GM18909 (cell line): Measurements from ENCODE around the gene C2CD5.
"Not testable (repeated sequence)": the region's sequence is repeated elsewhere in the genome, so short reads cannot be mapped to it uniquely, and the experiment has no call there.

ENCODE experiments used
- ATAC-seq: cut with Tn5 transposase; IDR thresholded peaks from one replicate; pipeline ENCODE4 v1.9.1; 2021; ENCODE audit warnings: mild to moderate bottlenecking; ENCODE audit not compliant: unreplicated experiment, poor library complexity

The C2CD5 gene, protein sequence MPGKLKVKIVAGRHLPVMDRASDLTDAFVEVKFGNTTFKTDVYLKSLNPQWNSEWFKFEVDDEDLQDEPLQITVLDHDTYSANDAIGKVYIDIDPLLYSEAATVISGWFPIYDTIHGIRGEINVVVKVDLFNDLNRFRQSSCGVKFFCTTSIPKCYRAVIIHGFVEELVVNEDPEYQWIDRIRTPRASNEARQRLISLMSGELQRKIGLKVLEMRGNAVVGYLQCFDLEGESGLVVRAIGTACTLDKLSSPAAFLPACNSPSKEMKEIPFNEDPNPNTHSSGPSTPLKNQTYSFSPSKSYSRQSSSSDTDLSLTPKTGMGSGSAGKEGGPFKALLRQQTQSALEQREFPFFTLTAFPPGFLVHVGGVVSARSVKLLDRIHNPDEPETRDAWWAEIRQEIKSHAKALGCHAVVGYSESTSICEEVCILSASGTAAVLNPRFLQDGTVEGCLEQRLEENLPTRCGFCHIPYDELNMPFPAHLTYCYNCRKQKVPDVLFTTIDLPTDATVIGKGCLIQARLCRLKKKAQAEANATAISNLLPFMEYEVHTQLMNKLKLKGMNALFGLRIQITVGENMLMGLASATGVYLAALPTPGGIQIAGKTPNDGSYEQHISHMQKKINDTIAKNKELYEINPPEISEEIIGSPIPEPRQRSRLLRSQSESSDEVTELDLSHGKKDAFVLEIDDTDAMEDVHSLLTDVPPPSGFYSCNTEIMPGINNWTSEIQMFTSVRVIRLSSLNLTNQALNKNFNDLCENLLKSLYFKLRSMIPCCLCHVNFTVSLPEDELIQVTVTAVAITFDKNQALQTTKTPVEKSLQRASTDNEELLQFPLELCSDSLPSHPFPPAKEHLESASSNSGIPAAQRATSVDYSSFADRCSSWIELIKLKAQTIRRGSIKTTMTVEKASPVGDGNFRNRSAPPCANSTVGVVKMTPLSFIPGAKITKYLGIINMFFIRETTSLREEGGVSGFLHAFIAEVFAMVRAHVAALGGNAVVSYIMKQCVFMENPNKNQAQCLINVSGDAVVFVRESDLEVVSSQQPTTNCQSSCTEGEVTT

DNA sequence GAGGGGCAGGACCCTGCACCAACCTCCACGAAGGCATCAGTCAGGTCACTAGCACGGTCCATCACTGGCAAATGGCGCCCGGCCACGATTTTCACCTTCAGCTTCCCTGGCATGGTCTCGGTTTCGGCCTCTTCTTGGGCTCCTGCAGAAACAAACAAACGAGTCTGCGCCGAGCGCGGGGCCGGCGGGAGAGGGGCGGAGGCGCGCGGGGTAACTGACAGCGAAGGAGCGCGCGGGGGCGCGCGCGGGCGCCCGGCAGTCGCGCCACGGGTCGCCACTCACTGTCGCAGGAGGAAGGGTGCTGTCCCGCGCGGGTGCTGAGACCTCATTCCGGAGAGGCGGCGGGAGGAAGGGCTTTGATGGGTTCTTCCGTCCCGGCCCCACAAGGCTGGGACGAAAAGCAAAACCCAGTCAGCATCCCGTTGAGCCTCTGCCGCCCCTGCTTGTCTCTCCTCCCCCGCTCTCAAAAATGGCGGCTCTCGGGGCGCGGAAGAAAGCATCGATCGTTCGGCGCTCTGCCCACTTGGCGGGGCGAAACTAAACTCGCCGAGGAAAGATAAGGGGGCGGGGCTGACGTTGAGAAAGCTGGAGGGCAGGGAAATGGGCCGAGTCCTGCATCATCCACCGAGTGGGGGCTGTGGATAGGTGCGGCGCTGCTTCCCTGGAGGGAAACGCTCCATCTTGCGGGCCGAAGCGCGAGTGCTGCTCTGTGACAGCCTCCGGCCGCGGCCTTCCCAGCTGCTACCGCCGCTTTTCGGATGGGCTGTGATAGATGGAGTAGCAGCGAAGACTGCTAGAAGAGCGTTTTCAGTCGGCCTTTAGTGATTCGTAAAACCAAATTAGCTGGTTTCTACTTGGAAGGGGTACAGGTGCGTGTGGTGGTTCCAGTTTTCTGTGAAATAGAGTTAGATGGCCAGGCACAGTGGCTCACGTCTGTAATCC lies at the start of gene C2CD5:
Gene C2CD5, minus strand, starts transcription at position 505 of the 942 bp plus-strand sequence. Its CDS starts 392 bp downstream, at position 113.
- peak; percentile 76 for ATAC-seq

DNA sequence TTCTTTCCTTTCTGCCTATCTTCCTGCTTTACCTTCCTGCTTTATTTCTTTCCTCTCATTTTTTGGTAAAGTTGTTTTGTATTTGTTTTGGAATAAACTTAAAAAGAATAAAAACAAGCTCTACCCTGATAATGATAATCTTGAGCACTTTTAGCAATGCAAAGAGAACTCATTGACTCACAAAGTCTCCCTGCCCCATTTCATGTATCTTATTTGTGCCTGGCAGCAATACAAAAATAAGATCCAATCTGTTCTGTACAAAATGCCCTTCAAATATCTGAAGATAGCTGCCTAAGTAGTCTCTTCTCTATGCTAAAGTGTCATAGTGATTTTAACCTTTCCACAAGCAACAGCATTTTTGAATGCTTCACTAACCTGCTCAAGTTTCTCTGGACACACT lies 49.5 kb upstream of the C2CD5 start:
- no peak for ATAC-seq

DNA sequence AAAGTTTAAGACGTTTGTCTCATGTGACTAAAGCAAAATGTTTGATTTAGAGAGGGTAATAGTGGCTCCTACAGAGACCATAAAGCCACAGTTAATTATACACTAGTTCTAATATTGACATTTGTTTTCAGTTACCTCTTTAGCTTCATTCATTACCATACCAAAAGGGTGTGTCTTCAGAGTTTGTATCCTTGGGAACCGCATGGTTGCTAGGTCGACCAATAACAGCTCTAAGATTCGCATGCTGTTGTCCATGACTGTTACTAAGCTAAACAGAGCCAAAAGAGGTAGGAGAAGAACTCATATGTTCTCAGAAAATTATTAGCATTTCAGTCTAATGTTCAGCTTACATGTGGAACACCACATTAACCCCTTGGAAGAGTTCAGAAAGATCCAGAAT lies 44.5 kb upstream of the C2CD5 start:
- no peak for ATAC-seq

GRCh38 chr12:22578328-22578727 lies 34.0 kb upstream of the C2CD5 start:
- ATAC-seq, result no peak

- ATAC-seq, result no peak
These were observed 33.3 kb upstream of the C2CD5 start for GRCh38 chr12:22577667-22578066.

DNA sequence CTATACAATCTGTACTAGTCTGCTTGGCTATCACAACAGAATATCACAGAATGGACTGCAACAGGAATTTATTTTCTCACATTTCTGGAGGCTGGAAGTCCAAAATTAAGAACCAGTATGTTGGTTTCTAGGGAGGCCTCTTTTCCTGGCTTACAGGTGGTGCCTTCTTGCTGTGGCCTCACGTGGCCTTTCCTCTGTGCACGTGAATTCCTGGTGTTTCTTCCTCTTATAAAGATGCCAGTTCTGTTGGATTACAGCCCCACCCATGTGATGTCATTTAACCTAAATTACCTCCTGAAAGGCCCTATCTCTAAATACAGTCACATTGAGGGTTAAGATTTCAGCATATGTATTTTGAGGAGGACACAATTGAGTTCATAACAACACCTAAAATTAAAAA lies 32.1 kb upstream of the C2CD5 start:
- no peak for ATAC-seq

DNA sequence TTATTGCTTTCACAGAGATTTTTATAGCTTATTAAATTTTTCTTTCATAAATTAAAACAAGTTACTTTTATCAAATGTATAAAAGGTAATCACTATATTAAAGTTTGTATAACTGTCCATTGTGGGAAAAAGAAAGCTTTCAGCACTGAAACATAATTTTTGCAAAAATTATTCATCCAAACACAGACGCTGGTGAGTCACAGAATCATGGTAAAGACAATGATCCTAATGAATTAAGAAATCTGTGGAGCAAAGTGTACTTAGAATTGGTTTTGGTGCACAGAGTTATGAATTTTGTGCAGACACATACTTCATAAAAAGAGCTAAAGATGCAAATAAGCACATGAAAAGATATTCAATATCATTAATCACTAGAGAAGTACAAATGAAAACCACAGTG lies 31.7 kb upstream of the C2CD5 start:
- ATAC-seq, result no peak

DNA sequence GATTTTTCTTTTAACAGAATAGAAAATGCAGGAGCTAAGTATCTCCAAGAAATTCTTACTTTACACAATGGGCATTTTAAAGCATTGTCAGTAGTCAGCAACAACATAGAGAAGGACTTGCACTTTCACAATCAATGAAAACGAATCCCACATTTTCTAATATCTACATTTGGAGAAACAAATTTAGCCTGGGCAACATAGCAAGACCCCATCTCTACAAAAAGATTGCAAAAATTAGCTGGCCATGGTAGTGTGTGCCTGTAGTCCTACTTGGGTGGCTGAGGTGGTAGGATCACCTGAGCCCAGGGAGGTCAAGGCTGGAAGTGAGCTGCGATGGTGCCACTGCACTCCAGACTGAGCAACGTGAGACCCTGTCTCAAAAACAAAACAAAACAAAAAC lies 30.6 kb upstream of the C2CD5 start:
- ATAC-seq, result no peak

DNA sequence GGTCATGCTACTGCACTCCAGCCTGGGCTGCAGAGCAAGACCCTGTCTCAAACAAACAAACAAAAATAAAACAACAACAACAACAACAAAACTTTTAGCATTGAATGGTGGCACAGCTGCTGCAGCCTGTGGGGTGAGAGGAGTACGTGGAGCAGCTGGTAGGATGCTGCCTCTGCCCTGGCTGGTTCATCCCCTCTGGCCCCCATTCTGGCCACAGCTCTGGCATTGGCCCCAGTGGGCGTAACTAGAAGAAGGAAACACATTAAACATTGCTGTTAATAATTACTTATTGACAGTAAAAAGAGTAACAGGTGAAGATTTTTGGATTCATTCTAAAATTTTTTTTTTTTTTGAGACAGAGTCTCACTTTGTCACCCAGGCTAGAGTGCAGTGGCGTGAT lies 28.8 kb upstream of the C2CD5 start:
- peak; percentile 79 for ATAC-seq

GRCh38 chr12:22569253-22569652 lies 24.9 kb upstream of the C2CD5 start:
- ATAC-seq, result no peak

DNA sequence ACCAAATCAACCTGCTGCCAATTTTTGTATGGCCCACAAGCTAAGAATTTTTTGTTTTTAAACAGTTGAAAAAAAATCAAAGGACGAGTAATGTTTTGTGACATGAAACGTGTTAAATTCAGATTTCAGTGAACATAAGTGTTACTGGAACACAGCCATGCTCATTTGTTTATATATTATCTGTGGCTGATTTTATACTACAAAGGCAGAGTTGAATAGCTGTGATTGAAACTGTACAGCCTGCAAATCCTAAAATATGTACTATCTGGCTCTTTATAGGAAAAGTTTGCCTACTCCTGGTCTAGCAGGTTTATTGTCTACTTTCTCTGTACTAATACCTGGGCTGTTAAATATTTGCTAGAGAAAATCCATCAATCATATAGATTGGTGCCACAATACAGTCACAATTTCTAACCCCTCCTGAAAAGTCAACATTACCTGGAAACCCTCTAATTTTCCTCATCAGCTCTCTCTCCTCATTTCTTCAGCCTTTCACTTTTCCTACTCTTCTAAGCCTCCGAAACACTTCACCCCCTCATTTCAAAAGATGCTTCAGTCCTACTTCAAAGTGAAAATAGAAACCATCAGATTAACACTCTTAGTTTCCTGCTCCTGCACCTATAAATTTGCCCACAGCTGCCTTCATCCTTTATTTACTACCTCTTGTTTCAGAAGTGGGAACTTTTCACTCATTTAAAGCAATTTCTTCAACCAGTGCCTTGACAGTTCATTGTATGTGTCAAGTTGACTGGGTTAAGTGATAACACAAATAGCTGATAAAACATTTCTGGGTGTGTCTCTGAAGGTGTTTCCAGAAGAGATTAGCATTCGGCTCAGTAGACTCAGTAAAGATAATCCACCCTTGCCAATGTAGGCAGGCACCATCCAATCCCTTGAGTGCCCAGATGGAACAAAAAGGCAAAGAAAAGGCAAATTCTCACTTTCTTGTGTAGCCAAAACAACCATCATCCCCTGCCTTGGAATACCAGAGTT lies 18.0 kb upstream of the C2CD5 start:
- ATAC-seq, result no peak

DNA sequence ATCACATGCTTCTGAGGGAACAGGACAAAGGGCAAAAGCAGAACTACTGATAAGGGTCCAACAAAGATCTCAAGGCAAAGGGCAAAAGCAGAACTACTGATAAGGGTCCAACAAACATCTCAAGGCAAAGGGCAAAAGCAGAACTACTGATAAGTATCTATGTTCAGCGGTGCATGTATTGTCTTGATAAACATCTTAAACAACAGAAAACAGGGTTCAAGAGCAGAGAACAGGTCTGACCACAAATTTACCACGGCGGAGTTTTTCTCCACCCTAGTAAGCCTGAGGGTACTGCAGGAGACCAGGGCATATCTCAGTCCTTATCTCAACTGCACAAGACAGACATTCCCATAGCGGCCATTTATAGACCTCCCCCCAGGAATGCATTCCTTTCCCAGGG lies 10.4 kb upstream of the C2CD5 start:
- ATAC-seq, result not testable (repeated sequence)

GRCh38 chr12:22551624-22552023 lies 7.3 kb upstream of the C2CD5 start:
- no peak for ATAC-seq

- no peak for ATAC-seq
These were observed 913 bp upstream of the C2CD5 start for GRCh38 chr12:22545255-22545654.

- peak; percentile 57 for ATAC-seq
These were observed 900 bp downstream of the C2CD5 start for GRCh38 chr12:22543246-22544037.

GRCh38 chr12:22541496-22542155 lies 2.7 kb downstream of the C2CD5 start:
- no peak for ATAC-seq

DNA sequence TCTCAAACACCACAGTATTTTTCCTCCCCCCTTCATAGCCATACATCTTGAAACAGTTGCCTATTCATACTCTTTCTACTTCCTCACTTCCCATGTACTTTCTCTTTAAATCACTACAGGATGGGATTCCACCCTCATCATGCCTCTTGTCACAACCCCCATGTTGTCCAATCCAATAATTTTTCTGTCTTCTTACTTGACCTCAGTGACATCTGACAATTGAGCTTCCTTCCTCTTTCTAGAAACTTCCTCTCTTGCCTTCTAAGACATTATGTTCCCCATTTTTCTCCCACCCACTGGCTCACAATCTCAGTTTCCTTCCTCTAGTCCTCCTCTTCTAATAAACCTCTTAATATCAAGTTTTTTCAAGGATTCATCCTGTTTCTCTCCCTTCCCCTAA lies 5.3 kb downstream of the C2CD5 start:
- ATAC-seq, result no peak

DNA sequence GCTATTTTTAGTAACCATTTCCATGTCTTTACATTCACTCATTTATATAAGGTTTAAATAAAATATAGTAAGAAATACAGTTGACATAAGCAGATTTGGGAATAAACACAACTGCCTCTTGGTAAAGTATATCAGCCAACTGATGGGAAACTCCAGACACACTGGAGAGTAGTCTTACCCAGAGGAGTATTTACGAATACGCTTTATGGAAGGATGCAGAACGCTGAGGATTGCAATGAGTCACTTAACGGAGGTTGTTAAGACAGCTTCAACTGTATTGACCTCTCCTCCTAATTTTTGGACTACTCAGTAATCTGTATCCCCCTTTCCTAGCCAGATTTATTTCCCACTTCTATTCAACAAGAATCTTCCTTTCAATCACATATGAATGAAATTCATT lies 6.0 kb downstream of the C2CD5 start:
- no peak for ATAC-seq
